Measurements from ENCODE around the gene CHDH.

Gene CHDH, protein sequence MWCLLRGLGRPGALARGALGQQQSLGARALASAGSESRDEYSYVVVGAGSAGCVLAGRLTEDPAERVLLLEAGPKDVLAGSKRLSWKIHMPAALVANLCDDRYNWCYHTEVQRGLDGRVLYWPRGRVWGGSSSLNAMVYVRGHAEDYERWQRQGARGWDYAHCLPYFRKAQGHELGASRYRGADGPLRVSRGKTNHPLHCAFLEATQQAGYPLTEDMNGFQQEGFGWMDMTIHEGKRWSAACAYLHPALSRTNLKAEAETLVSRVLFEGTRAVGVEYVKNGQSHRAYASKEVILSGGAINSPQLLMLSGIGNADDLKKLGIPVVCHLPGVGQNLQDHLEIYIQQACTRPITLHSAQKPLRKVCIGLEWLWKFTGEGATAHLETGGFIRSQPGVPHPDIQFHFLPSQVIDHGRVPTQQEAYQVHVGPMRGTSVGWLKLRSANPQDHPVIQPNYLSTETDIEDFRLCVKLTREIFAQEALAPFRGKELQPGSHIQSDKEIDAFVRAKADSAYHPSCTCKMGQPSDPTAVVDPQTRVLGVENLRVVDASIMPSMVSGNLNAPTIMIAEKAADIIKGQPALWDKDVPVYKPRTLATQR

DNA sequence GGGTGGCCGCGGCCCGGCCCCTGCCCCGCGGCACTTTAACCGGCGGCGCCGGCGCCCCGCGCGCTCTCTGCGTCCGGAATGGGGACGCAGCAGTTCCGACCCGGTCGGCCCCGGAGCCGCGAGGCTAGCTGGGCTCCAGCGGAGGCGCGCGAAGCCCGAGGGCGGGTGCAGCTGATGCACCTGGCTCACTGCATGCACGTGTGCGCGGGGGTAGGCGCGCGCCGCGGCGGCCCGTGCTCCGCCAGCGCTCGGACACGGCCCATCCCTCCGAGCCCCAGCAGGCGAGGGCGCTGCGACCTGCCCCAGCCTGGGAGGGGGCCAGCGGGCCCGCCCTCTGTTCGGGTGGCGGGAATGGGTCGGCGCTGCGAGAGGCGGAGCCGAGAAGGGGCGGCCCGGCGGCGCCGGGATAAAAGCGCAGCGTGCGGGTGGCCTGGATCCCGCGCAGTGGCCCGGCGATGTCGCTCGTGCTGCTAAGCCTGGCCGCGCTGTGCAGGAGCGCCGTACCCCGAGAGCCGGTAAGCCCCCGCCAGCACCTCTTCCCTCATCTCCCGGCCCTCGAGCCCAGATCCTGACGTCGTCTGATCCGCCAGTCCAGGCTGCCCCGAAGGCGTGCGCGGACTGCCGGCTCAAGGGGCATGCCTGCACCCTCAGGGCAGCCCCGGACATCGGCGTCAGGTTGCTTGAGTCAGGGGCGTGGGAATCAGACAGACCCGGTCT is at the start of gene CHDH, which contains the start of gene IL17RB:
Gene CHDH, minus strand, starts transcription at position 286 of the 717 bp plus-strand sequence. CDS start 22,411 bp downstream, outside the sequence.
Gene IL17RB, plus strand, starts transcription at position 435 of the 717 bp plus-strand sequence. Its CDS starts 21 bp downstream, at position 456.
- peak within 1 kb of the TSS; percentile 56 for H3K4me3 ChIP-seq (ENCODE audit: low read depth, low read length)
- TF ChIP-seq, protein P1, sequence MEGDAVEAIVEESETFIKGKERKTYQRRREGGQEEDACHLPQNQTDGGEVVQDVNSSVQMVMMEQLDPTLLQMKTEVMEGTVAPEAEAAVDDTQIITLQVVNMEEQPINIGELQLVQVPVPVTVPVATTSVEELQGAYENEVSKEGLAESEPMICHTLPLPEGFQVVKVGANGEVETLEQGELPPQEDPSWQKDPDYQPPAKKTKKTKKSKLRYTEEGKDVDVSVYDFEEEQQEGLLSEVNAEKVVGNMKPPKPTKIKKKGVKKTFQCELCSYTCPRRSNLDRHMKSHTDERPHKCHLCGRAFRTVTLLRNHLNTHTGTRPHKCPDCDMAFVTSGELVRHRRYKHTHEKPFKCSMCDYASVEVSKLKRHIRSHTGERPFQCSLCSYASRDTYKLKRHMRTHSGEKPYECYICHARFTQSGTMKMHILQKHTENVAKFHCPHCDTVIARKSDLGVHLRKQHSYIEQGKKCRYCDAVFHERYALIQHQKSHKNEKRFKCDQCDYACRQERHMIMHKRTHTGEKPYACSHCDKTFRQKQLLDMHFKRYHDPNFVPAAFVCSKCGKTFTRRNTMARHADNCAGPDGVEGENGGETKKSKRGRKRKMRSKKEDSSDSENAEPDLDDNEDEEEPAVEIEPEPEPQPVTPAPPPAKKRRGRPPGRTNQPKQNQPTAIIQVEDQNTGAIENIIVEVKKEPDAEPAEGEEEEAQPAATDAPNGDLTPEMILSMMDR (IDR thresholded peaks at IDR 0.05; ENCODE audit: insufficient read depth, low read depth, low read length, missing control alignments) = no peak
- peak; percentile 71 for DNase-seq (ENCODE audit: low read depth)

DNA sequence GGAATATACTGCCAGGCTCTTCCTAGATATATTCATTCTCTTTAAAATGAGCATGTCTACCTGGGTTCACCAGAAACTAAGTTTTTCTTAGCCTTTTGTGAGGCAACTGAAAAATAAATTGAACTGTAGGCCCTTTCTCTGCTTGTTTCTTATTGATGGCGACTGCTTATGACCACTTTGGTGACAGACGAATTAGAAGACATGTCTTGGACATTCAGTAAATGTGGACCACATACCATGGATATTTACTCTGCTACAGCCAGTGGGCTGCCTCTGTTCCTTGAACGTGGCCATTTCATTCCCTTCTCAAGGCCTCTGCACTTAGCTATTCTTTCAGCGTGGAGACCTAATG is 46.0 kb upstream of the CHDH start:
- peak; percentile 1 for DNase-seq (ENCODE audit: low read depth)
- H3K4me3 ChIP-seq (ENCODE audit: low read depth, low read length) = peak overlapping the region; percentile 67
- TF ChIP-seq, protein P1 (IDR thresholded peaks at IDR 0.05; ENCODE audit: insufficient read depth, low read depth, low read length, missing control alignments) = no peak

DNA sequence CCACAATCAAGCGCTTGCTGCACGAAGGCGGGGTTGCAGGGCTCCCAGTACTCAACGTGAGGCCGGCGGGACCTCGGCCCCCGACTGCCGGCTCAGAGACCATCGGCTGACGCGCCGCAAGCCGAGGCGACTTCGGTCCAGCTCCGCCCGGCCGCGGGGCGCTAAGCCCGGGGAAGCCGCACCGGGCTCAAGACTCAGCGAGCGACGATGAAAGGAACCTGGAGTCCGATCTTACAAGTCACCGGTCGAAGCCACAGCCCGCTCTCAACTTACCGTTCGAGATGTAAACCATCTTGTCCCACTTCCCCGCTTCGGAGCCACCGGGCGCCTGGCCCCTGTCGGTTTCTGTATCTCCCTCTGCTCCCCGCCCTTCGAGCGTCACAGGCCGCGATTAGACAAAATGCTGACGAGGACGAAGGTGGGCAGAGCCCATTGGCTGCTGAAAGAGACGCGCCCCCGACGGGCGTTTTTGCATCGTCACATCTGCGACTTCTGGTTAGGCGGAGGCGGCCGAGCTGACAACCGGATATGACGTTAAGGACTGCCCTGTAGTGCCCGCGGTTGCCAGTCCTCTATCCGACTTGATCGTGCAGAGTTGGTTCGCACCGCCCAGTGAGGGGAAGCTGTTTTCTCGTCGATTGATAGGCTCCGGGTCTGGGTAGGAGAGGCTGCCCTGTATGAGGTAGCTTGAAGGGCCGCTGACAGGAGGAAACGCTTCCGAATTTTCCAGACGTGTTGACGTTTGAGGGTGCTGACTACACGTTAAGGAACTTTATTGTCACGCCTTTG is 45.5 kb upstream of the CHDH start, which contains the start of gene SELENOK:
Gene SELENOK, minus strand, starts transcription at position 363 of the 789 bp plus-strand sequence.
- DNase-seq (ENCODE audit: low read depth) = peak; percentile 99
- H3K4me3 ChIP-seq (ENCODE audit: low read depth, low read length) = peak within 1 kb of the TSS; percentile 81
- TF ChIP-seq, protein P1 (IDR thresholded peaks at IDR 0.05; ENCODE audit: insufficient read depth, low read depth, low read length, missing control alignments) = no peak

DNA sequence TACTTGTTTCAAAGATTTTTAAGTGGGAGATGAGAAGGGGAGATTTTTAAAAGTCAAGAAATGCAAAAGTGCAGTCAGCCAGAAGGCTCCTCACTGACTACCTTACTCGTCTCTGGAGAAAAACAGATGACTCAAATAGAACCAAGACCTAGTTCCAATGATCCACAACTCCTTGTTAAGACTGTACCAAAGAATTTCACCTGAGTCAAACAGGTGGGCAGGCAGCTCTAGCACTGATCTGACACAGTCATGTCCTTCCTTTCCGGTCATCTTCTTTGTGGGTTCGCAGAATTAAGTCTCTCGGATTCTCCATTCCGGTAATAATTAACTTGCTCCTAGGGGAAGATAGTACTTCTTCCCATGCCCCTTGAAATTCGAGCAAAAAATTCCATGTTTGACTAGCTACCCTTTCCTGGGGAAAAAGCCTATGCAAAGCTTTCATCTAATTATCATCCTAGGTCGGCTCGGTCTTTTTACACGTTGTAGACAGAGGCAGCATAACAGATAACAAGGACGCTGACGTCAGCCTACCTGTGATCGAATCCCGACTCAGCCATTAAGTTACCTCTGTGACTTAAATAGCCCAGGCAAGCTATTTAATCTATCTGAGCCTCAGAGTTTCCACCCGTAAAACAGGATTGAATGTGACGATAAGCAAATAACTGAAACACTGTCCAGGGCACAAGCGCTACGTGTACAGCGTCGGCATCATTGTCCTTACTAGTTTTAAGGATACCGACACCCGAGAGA is 44.7 kb upstream of the CHDH start:
- TF ChIP-seq, protein P1 (IDR thresholded peaks at IDR 0.05; ENCODE audit: insufficient read depth, low read depth, low read length, missing control alignments) = no peak
- DNase-seq (ENCODE audit: low read depth) = peak; percentile 63
- H3K4me3 ChIP-seq (ENCODE audit: low read depth, low read length) = peak overlapping the region; percentile 81

DNA sequence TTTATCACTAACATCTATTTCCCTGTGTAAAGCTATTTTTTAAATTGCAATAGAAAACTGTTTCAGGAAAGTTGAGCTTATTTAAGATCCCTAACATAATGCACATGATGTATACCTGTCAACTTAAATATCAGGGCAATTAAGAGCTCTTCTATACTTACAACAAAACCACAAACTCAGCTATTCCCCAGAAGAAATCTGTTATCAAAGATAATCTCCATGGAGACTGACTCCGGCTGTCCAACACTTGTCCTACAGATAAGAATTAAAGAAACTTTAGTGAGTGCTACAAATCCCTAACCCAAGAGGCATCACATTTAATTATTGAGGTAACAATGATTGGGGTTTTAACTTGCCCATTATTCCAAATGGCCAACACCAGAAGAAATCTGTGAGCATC is 42.0 kb upstream of the CHDH start:
- no peak for DNase-seq (ENCODE audit: low read depth)
- TF ChIP-seq, protein P1 (IDR thresholded peaks at IDR 0.05; ENCODE audit: insufficient read depth, low read depth, low read length, missing control alignments) = no peak
- H3K4me3 ChIP-seq (ENCODE audit: low read depth, low read length) = no peak overlapping the region

Data from GM12865 (cell line).